GM23338 (cell line): ENCODE data around the gene OTOA.

Experiments used
- CTCF ChIP-seq, 2 experiments: fragments of 200-600 bp in 1 of 2; sonication (generic) in 1 of 2; conservative IDR thresholded peaks; 2 replicates each; pipeline versions ENCODE4 v1.5.1 to v1.6.1; 2016 to 2017; ENCODE audit warnings: antibody characterized with exemption in 2 of 2, low read depth in 2 of 2, mild to moderate bottlenecking in 2 of 2, moderate library complexity in 1 of 2
- EZH2 ChIP-seq: fragments of 200-600 bp; sonication (generic); IDR thresholded peaks from one replicate; pipeline ENCODE4 v1.8.0; 2017; ENCODE audit warnings: antibody characterized with exemption, mild to moderate bottlenecking, low read depth; ENCODE audit not compliant: unreplicated experiment
- EZH2phosphoT487 ChIP-seq: fragments of 200-600 bp; sonication (generic); IDR thresholded peaks from one replicate; pipeline ENCODE4 v1.8.1; 2018; ENCODE audit warnings: antibody characterized with exemption; ENCODE audit not compliant: unreplicated experiment
- ZNF331 ChIP-seq: fragments of 250-450 bp; sonication (Bioruptor Pico); IDR thresholded peaks from 2 replicates; pipeline ENCODE4 v1.5.0; 2020; ENCODE audit warnings: low read depth, mild to moderate bottlenecking, moderate library complexity

- TF ChIP-seq CTCF (conservative IDR thresholded peaks at IDR 0.05; ENCODE audit: low read depth in 2 of 2): no peak
- TF ChIP-seq EZH2: no peak
- TF ChIP-seq EZH2phosphoT487: no peak
- TF ChIP-seq ZNF331: no peak
Measured at GRCh38 chr16:21618281-21618680, 45.5 kb upstream of the OTOA start.
